ENCODE results near the gene CHRNB4. TPM values are rescaled to one million over a fixed set of nuclear protein-coding genes. Genes with fewer than 3 reads are reported as not detected.
"Not testable (repeated sequence)": the region's sequence is repeated elsewhere in the genome, so short reads cannot be mapped to it uniquely, and the experiment has no call there.

The CHRNB4 gene, protein sequence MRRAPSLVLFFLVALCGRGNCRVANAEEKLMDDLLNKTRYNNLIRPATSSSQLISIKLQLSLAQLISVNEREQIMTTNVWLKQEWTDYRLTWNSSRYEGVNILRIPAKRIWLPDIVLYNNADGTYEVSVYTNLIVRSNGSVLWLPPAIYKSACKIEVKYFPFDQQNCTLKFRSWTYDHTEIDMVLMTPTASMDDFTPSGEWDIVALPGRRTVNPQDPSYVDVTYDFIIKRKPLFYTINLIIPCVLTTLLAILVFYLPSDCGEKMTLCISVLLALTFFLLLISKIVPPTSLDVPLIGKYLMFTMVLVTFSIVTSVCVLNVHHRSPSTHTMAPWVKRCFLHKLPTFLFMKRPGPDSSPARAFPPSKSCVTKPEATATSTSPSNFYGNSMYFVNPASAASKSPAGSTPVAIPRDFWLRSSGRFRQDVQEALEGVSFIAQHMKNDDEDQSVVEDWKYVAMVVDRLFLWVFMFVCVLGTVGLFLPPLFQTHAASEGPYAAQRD
- 0.03 TPM in 1 of 2 replicates, not detected in the other for total RNA-seq (2014; rRNA removed; shearing (Covaris generic))

DNA sequence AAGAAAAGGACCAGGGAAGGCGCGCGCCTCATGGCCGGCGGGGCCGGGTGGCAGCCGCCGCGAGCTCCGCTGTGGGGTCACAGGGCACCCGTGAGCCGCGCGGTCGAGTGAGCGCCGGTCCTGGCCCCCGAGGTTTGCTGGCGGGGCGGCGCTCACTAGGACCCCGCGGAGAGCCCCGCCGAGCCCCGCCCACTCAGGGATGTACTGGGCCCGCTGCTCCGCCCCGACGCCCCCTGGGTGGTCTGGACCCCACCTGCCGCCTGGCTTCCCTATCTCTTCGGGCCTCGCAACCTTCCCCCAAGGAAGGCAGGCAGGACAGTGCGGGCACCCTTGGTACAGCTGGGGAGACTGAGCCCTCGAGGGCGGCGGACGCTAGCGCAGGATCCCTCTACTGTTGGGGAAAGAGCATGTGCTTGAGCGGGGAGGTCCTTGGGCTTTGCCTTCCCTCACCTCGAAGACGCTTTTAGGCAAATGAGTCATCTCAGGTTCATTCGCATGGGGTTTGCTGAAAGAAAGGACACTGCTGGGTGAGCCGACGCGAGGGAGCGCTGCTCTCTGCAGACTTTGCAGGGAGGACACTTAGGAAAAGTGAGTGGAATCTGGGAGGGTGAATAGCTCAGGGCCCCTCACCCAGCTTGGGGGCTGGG is at the start of gene CHRNB4:
Gene CHRNB4, minus strand, starts transcription at position 109 of the 647 bp plus-strand sequence. Its CDS starts 77 bp downstream, at position 32.
- DNase-seq (ENCODE audit: low spot score), result no peak

DNA sequence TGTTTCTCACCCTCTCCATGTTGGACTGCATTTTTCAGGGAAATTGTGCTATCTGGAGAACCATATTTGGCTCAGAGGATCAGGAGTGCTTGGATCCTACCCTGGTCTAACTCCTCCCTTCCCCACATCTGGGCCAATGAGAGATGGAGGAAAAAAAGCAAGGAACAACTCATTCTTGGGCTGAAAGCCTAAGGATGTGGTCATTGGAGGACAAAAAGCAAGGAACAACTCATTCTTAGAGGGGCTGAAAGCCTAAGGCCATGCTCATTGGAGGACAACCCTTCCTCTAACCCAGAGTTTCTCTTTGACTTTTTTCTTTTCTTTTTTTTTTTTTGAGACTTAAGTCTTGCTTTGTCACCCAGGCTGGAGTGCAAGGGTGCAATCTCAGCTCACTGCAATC is 48.6 kb upstream of the CHRNB4 start:
- DNase-seq (ENCODE audit: low spot score), result no peak

DNA sequence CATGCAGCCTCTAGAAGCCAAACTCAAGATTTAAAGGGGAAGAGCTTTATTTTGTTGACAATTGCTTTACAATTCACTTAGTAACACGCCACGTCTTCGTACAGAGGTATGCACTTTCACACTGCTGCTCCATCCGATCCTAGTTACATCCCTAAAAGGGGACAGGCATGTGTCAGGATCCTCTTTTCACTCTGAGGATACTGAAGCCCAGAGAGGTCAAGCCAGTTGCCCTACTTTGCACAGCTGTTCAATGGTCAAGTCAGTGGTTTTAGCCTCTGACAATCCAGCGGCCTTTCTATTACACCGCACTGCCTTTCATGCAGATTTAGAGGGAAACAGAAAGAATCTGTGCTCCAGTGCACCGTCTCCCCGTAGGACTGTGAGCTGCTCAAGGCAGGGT is 44.9 kb upstream of the CHRNB4 start:
- DNase-seq (ENCODE audit: low spot score), result no peak

DNA sequence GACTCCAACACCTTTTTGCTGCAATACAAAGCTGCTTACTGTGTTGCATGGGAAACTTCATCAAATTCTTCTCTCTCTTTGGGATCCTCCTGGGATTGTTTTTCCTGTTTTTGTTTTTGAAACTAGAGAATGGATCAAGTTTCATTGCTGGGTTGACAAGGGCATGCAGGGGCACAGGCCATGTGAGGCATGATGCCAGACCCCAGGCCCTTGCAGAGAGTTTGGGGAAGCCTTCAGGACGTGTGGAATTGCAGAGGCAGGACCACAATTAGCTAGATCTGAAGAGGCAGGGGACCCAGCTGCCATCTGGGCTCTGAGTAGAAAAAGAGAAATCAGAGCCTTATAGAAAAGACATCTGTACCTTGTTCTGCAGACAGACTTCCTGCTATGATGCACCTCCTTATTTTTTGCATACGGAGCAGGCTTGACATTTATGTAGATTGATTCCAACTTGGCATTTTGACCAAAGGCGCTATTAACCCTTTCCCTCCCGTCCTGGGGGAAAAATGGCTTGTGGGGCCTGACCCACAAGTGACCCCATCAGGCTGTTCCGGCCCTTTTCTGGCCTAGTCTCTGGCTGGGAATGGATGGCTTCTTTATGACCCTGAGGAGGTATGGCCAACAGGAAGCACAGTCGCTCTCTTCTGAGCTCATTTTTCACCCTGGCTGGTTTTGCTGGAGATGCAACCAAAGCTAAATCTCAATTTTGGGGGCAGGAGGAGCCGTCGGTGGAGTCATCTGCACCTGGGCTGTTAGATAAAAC is 44.3 kb upstream of the CHRNB4 start:
- DNase-seq (ENCODE audit: low spot score), result peak; percentile 12

DNA sequence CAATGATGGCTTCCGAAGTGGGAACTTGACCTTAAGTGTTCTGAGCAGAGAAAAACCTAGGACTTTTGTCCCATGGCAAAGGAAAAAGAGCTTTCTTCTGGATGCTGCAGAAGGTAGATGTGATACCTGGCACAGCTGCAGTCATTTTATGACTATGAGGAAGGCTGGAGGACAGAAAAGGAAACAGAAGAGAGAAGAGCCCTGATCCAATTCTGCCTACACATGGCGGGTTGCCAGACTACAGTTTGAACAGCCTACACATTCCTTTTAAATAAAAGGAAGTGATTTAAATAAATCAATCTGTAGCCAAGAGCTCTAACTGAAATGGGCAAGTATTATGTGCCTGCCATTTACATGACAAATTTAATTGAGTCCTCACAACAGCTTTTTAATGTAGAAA is 43.6 kb upstream of the CHRNB4 start:
- DNase-seq (ENCODE audit: low spot score), result peak; percentile 63

DNA sequence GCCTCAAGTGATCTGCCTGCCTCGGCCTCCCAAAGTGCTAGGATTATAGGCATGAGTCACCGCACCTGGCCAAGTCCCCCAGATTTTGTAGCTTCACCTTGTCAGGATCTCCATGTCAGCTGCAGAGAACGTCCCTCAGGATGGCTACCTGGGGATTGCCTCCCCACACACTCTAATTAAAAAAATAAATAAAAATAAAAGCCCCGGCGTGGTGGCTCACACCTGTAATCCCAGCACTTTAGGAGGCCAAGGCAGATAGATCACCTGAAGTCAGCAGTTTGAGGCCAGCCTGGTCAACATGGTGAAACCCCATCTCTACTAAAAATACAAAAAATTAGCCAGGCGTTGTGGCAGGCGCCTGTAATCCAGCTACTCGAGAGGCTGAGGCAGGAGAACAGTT is 42.6 kb upstream of the CHRNB4 start:
- not testable (repeated sequence) for DNase-seq (ENCODE audit: low spot score)

DNA sequence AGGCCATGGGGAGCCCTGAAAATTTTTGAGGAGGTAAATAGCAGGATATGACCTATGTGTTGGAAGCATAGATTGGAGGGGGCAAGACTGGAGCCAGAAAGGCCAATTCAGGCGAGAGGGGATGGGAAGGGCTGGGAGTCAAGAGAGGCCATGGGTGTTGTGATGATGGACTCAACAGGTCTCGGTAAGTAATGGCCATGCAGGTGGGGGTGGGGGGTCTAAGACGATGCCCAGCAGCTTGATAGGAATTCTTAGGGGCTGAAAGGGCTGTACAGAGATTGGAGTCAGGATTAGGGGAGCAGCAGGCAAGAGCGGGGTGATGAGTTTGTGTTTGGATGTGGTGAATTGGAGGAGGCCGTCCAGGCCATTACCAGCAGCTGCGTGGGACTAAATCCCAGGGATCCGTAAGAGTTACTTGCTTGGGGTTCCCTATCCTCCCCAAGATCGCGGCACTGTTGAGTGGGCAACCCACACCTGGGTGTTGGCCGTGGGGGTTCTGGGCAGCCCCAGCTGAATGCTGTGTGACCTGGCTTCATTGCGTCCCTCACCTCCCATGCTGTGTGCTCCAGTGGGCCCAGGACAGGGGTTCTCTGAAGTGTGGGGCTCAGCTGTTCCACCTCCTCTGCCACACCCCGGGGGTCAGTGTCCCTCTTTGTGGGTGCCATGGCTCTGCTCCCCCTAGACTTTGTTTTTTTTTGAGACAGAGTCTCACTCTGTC is 41.8 kb upstream of the CHRNB4 start:
- DNase-seq (ENCODE audit: low spot score), result no peak

DNA sequence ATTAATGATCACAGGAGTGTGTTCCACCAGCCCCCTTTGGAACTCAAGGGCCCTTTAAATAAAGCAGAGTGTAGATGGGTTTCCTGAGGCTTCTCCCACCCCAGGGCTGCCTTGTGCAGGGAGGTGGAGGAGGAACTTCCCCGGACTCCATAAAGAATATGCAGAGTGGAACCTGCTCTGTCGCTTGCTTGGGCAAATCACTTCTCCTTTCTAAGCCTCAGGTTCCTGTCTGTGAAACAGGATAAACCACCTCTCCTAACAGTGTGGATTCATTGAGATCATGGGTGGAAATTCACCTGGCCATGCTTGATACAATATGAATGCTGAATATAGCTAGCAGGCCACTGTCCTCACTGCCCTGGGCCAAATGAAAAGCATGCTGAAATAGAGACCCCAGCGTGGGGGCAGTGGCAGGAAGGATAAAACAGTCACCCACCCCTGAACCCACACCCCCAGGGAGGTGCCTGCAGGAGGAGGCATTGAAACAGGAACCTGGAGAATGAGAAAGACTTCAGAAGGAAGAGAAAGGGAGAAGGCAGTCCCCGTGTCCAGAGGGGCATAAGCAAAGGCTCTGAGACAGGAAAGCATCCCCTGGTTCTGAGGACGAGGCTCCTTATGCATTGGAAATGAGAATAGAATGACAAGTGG is 41.1 kb upstream of the CHRNB4 start:
- no peak for DNase-seq (ENCODE audit: low spot score)

DNA sequence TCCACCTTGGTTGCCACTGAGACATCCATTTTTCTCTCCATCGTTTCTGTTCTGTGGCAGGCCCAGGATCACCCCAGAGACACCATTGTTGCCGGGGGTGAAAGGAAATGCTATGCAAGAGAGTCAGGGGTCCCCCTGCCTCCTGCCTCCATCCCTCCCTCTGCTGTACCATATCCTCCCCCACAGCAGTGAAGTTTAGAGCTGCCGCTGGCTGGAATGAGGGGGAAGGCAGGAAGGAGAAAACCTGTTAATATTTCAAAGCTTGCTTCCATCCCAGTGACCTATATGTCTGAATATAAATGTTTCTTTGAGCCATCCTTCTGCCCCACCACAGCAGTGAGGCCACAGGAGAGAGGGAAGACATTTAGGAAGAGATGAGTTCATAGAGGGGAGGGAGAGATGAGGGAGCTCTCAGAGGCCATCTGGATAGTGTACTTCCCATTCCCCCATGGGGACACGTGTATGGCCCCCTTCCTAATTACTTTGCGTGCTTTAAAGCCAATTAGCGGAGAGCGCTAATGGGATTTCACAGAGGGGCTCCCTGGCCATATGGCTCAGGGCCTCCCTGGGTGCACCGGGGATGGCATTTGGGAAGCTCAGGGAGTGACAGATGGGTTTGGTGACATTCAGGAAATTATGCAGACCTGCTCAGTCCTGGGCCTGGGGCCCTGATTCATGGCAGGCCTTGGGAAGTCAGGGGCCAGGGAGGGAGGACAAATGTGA is 40.4 kb upstream of the CHRNB4 start:
- no peak for DNase-seq (ENCODE audit: low spot score)

DNA sequence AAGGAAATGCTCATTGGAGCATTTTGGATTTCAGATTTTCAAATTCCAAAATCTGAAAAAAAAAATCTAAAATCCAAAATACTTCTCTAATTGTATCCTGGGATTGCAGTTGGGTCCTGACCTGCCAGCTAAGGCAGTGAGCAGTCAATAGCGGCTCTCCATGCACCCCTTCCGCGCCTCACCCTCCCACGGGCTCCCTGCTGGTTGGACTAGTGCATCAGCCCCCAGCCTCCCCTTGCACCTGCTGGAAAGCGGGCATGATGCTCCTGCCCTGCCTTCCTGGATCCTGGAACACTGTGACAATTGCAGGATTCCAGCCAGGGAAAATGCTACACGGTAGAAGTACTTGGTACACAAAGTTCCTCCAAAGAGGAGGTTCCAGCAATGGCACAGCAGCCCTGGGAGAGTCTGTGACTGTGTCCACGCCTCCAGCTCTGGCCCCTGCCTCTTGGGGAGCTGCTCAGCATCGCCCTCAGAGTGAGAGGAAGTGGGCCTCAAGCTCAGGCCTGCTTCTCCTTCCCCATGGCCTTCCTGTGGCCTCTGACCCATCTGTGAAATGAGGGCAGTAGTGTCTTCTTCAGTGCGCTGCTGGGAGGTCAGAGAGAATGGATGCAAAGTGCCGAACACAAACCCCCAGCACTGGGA is 39.5 kb upstream of the CHRNB4 start:
- DNase-seq (ENCODE audit: low spot score), result no peak

DNA sequence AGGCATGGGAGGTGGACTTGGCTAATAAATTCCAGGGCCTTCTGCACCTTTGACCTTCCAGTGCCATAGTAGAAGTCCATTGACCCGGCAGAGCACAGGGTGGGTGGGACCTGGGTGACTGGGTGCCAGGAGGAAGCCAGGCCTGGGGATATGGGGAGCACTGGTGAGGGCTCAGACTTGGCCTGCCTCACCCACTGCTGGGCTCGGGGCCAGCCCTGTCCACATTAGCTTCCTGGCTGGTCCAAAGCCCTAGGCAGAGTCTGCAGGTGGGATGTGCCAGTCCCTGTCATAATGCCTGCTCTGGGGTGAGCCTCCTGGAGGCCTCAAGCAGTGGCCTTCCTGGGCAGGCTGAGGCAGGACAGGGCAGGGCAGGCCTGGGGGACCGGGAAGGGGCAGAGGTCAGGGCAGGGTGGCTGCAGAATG is 38.1 kb upstream of the CHRNB4 start:
- no peak for DNase-seq (ENCODE audit: low spot score)

DNA sequence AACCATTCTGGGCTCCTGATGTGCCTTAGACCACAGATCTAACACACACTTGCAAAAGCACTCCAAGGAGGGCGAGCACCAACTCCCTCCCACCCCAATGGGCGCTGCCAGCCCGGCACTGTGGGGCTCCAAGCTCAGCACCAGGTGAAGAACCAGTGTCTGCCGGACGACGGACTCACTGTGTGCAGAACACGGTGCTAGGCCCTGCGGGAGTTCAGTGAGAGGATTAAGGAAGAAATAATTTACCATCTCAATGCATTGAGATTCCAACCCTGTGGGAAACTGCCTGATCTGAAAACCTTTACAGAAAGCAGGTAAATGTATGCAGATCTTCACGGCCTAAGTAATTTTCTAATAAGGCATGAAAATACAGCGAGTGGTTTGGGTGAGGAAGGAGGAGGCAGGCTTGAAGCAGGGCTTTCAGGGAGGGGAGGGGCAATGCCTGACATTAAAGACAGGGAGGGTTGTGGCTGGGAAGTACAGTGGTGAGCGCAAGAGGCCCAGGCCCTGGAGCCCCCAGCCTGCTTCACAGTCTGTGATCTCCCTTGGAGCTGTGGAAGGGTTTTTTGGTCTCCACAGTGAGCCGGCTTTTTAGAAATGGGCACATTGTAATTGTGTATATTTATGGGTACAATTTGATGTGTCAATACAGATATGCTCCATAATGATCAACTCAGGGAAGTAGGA is 35.6 kb upstream of the CHRNB4 start:
- DNase-seq (ENCODE audit: low spot score), result no peak

DNA sequence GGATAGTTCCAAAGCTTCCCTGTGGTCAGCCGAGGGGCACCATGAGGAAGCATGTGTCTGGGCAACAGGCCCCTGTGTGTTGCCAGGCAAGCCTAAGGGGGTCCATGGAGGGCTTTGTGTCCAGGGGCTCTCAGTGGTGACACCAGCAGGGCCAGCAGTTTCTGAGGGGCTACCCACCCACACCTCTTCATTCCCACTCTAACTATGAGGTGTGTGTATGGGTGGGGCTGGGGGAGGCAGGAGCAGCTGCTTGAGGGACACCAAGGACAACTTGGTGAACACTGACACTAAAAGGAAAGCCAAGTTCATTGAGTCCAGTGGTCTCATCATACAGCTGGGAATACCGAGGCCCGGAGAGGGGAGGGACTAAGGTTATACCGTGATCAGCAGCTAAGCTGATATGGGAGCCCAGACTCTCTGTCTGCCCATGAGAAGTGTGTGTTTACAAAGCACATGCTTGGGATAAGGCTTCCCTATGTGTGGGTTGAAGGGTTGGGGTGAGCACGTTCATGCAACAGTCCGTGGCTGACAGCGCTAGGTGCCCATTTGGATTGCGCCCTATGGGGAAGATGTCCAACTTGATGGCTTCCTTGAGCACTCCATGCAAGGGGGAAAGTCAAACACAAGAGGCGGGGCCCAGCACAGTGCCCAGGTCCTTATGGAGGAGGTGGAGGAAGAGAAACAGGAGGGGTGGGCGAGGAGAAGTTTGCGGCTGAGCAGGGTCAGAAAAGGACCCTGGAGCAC is 34.8 kb upstream of the CHRNB4 start:
- DNase-seq (ENCODE audit: low spot score), result no peak

DNA sequence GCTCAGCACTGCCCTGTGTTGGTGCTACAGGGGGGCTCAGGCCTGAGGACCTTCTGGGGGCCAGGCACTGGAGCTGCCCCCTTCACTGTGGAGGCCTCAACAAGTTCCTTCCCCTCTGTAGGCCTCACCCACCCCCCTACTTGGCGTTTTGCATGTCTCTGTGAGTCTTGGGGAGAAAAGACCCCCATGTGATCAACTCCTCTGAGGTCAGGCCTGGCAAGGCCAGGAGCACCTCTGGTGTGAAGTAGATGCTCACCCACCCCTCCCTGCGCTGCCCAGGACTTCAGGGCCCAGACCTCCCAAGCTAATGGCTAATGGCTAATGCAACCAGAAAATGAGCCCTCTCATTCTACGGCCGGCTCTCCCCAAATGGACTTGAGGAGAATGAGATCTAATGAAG is 34.2 kb upstream of the CHRNB4 start:
- no peak for DNase-seq (ENCODE audit: low spot score)

DNA sequence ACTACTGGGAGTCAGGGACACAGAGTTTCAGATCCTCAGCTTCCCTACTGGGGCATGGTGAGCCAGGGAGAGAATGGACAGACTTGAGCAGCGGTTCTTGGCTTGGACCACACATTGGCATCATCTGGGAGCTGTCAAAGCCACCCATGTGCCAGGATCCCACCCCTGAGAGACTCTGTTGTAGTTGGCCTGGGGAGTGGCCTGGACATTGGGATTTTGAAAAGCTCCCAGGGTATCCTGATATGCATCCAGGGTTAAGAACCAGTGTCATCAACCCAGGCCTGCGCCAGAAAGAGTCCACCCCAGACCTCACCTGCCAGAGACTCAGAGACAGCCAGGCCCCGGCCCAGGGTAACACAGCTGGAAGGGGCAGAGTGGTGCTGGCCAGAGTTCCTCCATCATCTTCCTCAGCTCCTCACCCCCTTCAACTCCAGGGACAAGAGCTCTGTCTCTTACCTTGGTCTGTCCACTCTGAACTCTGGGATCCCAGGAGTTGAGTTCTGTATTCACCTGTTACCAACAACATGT is 33.0 kb upstream of the CHRNB4 start:
- DNase-seq (ENCODE audit: low spot score), result no peak

DNA sequence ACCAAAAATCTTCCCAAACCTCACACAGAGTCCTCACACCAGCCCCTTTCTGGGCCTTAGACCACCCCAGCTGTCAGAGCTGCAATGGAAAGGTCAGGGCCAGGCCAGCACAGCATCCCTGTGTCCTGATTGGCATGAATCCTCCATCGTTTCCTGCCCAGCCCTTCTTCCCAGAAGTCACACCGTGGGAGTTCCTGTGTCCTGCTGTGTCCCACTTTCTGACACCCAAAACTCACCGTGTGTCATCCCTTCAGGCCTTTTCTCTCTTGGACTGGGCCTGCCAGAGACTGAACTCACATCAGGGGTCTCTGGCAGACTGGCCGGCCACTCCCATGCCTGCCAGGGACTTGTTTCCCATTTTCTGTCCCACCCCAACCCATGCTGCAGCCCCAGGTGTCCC is 32.5 kb upstream of the CHRNB4 start:
- DNase-seq (ENCODE audit: low spot score), result no peak

DNA sequence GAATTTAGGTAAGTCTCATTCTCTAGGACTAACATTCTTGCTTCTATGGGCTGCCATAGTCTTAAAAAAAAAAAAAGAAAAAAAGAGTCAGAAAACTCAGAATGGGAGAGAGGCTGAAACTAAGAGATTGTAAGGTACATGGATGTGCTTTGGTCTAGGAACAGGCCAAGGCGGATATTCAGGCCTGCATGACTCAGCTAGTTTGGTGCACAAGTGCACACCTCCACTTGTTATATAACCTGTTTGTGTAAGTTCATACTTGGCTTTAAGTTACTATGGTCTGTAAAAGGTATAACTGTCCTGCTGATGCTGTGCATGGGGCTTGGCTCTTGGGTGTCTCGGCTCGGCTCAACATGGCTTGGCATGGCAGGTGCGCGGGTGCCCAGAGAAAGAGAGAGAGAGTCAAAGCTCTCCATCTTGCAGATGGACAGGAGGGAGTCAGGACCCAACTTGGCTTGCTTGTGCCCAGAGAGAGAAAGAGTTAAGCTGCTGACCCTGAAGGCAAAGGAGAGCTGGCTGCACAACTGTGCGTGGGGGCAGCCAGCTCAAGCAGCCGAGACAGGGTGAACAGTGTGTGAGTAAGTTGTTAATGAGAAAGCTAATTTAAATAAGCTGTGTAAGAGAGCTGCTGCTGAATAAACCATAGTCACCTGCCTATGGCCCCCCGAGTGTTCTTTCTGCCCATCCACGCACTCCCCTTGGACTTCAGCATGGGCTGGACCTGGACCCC is 31.4 kb upstream of the CHRNB4 start:
- no peak for DNase-seq (ENCODE audit: low spot score)

Data from HT-29 (cell line).